ENCODE results near the gene FCRLB. TPM values are rescaled to one million over a fixed set of nuclear protein-coding genes. Genes with fewer than 3 reads are reported as not detected.

FCRLB gene
- total RNA-seq, 1 experiment from 2014 or later, result 0.41 TPM

GRCh38 chr1:161719325-161719611, 2.1 kb upstream of the FCRLB start:
- Histone ChIP-seq H3K27ac (ENCODE audit: low read length) (no peak overlapping the region), H3K4me1 (ENCODE audit: control insufficient read depth, insufficient read depth, low read length) (no peaks in the 10 kb centered on the region), H3K36me3 (ENCODE audit: control insufficient read depth, insufficient read depth, low read length) (no peaks in the 10 kb centered on the region), H3K4me3 (ENCODE audit: low read depth in 2 of 2, low read length in 2 of 2) (no peak overlapping the region), H3K9me3 (ENCODE audit: control insufficient read depth, insufficient read depth, low read depth, low read length) (no peaks in the 10 kb centered on the region), H3K27me3 (ENCODE audit: control insufficient read depth, insufficient read depth, low read length) (peaks cover 3% of the 10 kb centered on the region; the same call in 1 of the 2 replicates)
- ATAC-seq (no peak), DNase-seq (ENCODE audit: low read depth, low spot score) (no peak)
- no peak for TF ChIP-seq REST (IDR thresholded peaks at IDR 0.05; ENCODE audit: insufficient read depth in 1 of 2, low read depth in 2 of 2, low read length in 1 of 2)
- TF ChIP-seq CTCF (IDR thresholded peaks at IDR 0.05), result no peak
- no peak for TF ChIP-seq POLR2AphosphoS5 (IDR thresholded peaks at IDR 0.05; ENCODE audit: low read depth, low read length)
- no peak for TF ChIP-seq SIN3A (IDR thresholded peaks at IDR 0.05; ENCODE audit: borderline replicate concordance, insufficient read depth, low read depth, low read length)
- TF ChIP-seq TCF7L2 (IDR thresholded peaks at IDR 0.05; ENCODE audit: low read depth, low read length), result no peak
- intact Hi-C loops (cut with micrococcal nuclease; ENCODE audit: unreplicated experiment), result no loop called here
- CTCF ChIA-PET, result no interaction called here
- no TSS peak for BruUV-seq (replicated peaks)
- POLR2A ChIA-PET, result no interaction called here
- in situ Hi-C loops (cut with HindIII; ENCODE audit: low pct_unique_long_range_greater_than_20kb, low sequenced_read_pairs), result no loop called here

GRCh38 chr1:161720422-161720821, 922 bp upstream of the FCRLB start:
- intact Hi-C loops (cut with micrococcal nuclease; ENCODE audit: unreplicated experiment), result no loop called here
- CTCF ChIA-PET, result no interaction called here
- ATAC-seq, result no peak

DNA sequence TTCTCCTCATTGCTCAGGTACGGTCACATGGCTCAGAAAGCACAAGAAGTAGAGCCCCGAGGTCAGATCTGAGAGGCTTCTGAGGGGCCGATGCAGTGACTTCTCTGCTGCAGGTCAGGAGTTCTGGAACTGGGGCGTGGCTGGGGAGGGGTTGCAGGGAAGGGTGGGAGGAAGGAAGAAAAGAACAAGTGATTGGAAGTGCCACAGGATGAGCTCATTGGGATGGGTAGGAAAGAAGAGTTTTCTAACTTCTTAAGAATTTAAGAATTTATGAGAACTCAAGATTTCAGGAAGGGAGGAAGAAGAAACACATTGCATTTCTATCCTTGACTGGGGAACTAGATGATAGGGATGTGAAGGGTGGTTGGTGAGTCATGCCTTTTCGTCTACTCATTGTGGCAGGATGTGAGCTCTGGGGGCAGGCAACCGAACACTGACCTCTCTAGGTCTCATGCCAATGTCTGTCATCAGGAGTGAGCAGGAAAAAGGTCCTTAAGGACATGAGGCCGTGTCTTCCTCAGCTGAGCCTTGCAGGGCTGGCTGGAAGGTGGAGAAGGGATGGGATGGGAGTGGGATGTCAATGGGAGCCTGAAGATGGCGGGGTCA, 497 bp downstream of the FCRLB start:
- ChIA-PET POLR2A (interaction anchor here (0.5 kb wide), 1 partner anchor 535 kb away, joined by 3 read pairs; no protein-coding TSS in a partner anchor), CTCF (no interaction called here)
- no peaks in the 10 kb centered on the region for H3K4me1 ChIP-seq (ENCODE audit: control insufficient read depth, insufficient read depth, low read length)
- H3K9me3 ChIP-seq (ENCODE audit: control insufficient read depth, insufficient read depth, low read depth, low read length), result no peaks in the 10 kb centered on the region
- ATAC-seq (no peak), DNase-seq (ENCODE audit: low read depth, low spot score) (no peak)
- BruUV-seq (replicated peaks), result no TSS peak
- H3K27ac ChIP-seq (ENCODE audit: low read length), result no peak overlapping the region
- H3K27me3 ChIP-seq (ENCODE audit: control insufficient read depth, insufficient read depth, low read length), result no peaks in the 10 kb centered on the region
- in situ Hi-C loops (cut with HindIII; ENCODE audit: low pct_unique_long_range_greater_than_20kb, low sequenced_read_pairs) (no loop called here), intact Hi-C loops (cut with micrococcal nuclease; ENCODE audit: unreplicated experiment) (no loop called here)
- no peak overlapping the region for H3K4me3 ChIP-seq (ENCODE audit: low read depth in 2 of 2, low read length in 2 of 2)
- TF ChIP-seq SIN3A (IDR thresholded peaks at IDR 0.05; ENCODE audit: borderline replicate concordance, insufficient read depth, low read depth, low read length), result no peak
- no peaks in the 10 kb centered on the region; the same call in 1 of the 2 replicates for H3K36me3 ChIP-seq (ENCODE audit: control insufficient read depth, insufficient read depth, low read length)

More at GRCh38 chr1:161720422-161720821, 922 bp upstream of the FCRLB start:
- Histone ChIP-seq H3K27ac (ENCODE audit: low read length) (no peak overlapping the region), H3K36me3 (ENCODE audit: control insufficient read depth, insufficient read depth, low read length) (no peaks in the 10 kb centered on the region), H3K4me3 (ENCODE audit: low read depth in 2 of 2, low read length in 2 of 2) (no peak overlapping the region), H3K4me1 (ENCODE audit: control insufficient read depth, insufficient read depth, low read length) (no peaks in the 10 kb centered on the region), H3K27me3 (ENCODE audit: control insufficient read depth, insufficient read depth, low read length) (peaks cover 3% of the 10 kb centered on the region; the same call in 1 of the 2 replicates), H3K9me3 (ENCODE audit: control insufficient read depth, insufficient read depth, low read depth, low read length) (no peaks in the 10 kb centered on the region)
- POLR2A ChIA-PET, result no interaction called here
- no peak for TF ChIP-seq POLR2AphosphoS5 (IDR thresholded peaks at IDR 0.05; ENCODE audit: low read depth, low read length)
- BruUV-seq (replicated peaks), result no TSS peak
- no peak for DNase-seq (ENCODE audit: low read depth, low spot score)
- in situ Hi-C loops (cut with HindIII; ENCODE audit: low pct_unique_long_range_greater_than_20kb, low sequenced_read_pairs), result no loop called here

Data from Panc1 (cell line).